Suppressor macrophage (primary cell): ENCODE data around the gene NDUFB10.

ENCODE experiments used
- DNase-seq, 4 experiments: peaks; one replicate each; pipeline ENCODE4 v3.0.0-alpha.2; 2020 to 2022

Gene NDUFB10

GRCh38 chr16:1971796-1972489 lies 12.6 kb downstream of the NDUFB10 start, which contains the start of gene TBL3:
Gene TBL3, plus strand, starts transcription at chr16:1972053. Its CDS starts 112 bp downstream, at chr16:1972165.
- peak; percentile 97 to 98 (median 98) for DNase-seq

- DNase-seq: peak in 2 of 4 experiments; percentile 22 to 39
These were observed 13.1 kb downstream of the NDUFB10 start for GRCh38 chr16:1972490-1972877.

GRCh38 chr16:1973461-1974156 lies 14.3 kb downstream of the NDUFB10 start:
- DNase-seq: no peak

GRCh38 chr16:1974157-1975070 lies 15.1 kb downstream of the NDUFB10 start:
- DNase-seq: no peak

- DNase-seq: no peak
These were observed 16.3 kb downstream of the NDUFB10 start for GRCh38 chr16:1975432-1976215.

GRCh38 chr16:1976216-1976520 lies 16.8 kb downstream of the NDUFB10 start:
- DNase-seq: no peak

GRCh38 chr16:1976951-1977874 lies 17.9 kb downstream of the NDUFB10 start:
- DNase-seq: no peak

GRCh38 chr16:1977875-1978268 lies 18.5 kb downstream of the NDUFB10 start:
- no peak for DNase-seq

- DNase-seq: no peak
These were observed 19.3 kb downstream of the NDUFB10 start for GRCh38 chr16:1978476-1979120.

- peak in 1 of 4 experiments; percentile 44 for DNase-seq
These were observed 20.1 kb downstream of the NDUFB10 start for GRCh38 chr16:1979271-1980029.

GRCh38 chr16:1980030-1980769 lies 20.9 kb downstream of the NDUFB10 start:
- DNase-seq: no peak

- DNase-seq: no peak
These were observed 21.4 kb downstream of the NDUFB10 start for GRCh38 chr16:1980770-1981087.

- no peak for DNase-seq
These were observed 22.1 kb downstream of the NDUFB10 start, which contains the start of gene NOXO1 for GRCh38 chr16:1981398-1981836. Gene NOXO1, minus strand, starts transcription at chr16:1981469. Its CDS starts 290 bp downstream, at chr16:1981179.

GRCh38 chr16:1982013-1982433 lies 22.7 kb downstream of the NDUFB10 start:
- no peak for DNase-seq

- DNase-seq: no peak
These were observed 23.7 kb downstream of the NDUFB10 start for GRCh38 chr16:1982991-1983543.

GRCh38 chr16:1983544-1984346 lies 24.4 kb downstream of the NDUFB10 start, which contains the start of gene GFER:
Gene GFER, plus strand, starts transcription at chr16:1984193. Its CDS starts 26 bp downstream, at chr16:1984219.
- peak; percentile 93 to 98 (median 96) for DNase-seq

GRCh38 chr16:1984347-1985225 lies 25.2 kb downstream of the NDUFB10 start:
- DNase-seq: peak in 2 of 4 experiments; percentile 21 to 41
